Fibroblast of lung (primary cell): ENCODE data around the gene TAF3. TPM values are rescaled to one million over a fixed set of nuclear protein-coding genes. Genes with fewer than 3 reads are reported as not detected.

Experiments used
- DNase-seq, 2 donors: peaks; one replicate each; pipeline versions ENCODE4 v3.0.0 to v3.0.0-alpha.2; 2010; ENCODE audit warnings: low read depth in 2 of 2
- H2AFZ ChIP-seq: 2 replicates; pipeline ENCODE4 v1.5.1; 2012; ENCODE audit warnings: low read length, control low read depth, inconsistent platforms
- H3K27ac ChIP-seq: 2 replicates; pipeline ENCODE4 v1.5.1; 2011; ENCODE audit warnings: low read length, control low read depth; ENCODE audit not compliant: insufficient read depth
- H3K27me3 ChIP-seq: 2 replicates; pipeline ENCODE4 v1.5.1; 2011; ENCODE audit warnings: mild to moderate bottlenecking, low read length; ENCODE audit not compliant: control insufficient read depth, insufficient read depth
- H3K36me3 ChIP-seq: 2 replicates; pipeline ENCODE4 v1.5.1; 2011; ENCODE audit warnings: low read length; ENCODE audit not compliant: control insufficient read depth, insufficient read depth
- H3K4me1 ChIP-seq: 2 replicates; pipeline ENCODE4 v1.5.1; 2011; ENCODE audit warnings: low read length; ENCODE audit not compliant: control insufficient read depth, insufficient read depth; ENCODE audit errors: extremely low read depth
- H3K4me2 ChIP-seq: 2 replicates; pipeline ENCODE4 v1.5.1; 2011; ENCODE audit warnings: low read length, control low read depth; ENCODE audit not compliant: insufficient read depth; ENCODE audit errors: extremely low read depth
- H3K4me3 ChIP-seq, 4 experiments: fragments of 200-600 bp in 1 of 4; sonication (generic) in 1 of 4; replicated peaks in 1 of 4; 2 replicates each; pipeline ENCODE4 v1.5.1; 2011 to 2016; ENCODE audit warnings: low read length in 4 of 4, low read depth in 3 of 4, mild to moderate bottlenecking in 3 of 4, control low read depth in 2 of 4, inconsistent platforms in 1 of 4, mixed read lengths in 1 of 4; ENCODE audit not compliant: insufficient read depth in 1 of 4; ENCODE audit errors: control extremely low read depth in 1 of 4
- H3K79me2 ChIP-seq: 2 replicates; pipeline ENCODE4 v1.5.1; 2012; ENCODE audit warnings: mild to moderate bottlenecking, low read length, inconsistent platforms; ENCODE audit not compliant: control insufficient read depth, insufficient read depth
- H3K9ac ChIP-seq: 2 replicates; pipeline ENCODE4 v1.5.1; 2011; ENCODE audit warnings: mild to moderate bottlenecking, low read length, control low read depth; ENCODE audit not compliant: insufficient read depth
- H3K9me3 ChIP-seq: 2 replicates; pipeline ENCODE4 v1.5.1; 2012; ENCODE audit warnings: low read depth, low read length; ENCODE audit not compliant: control insufficient read depth, insufficient read depth
- H4K20me1 ChIP-seq: 2 replicates; pipeline ENCODE4 v1.5.1; 2011; ENCODE audit warnings: low read length; ENCODE audit not compliant: control insufficient read depth, insufficient read depth; ENCODE audit errors: extremely low read depth
- CTCF ChIP-seq, 2 donors: IDR thresholded peaks in 1 of 2; conservative IDR thresholded peaks in 1 of 2; 1 replicate in 1 of 2; 2 replicates in 1 of 2; pipeline ENCODE4 v1.5.1; 2011 to 2012; ENCODE audit warnings: low read length in 2 of 2, control low read depth in 1 of 2, inconsistent platforms in 1 of 2, low read depth in 1 of 2, mild to moderate bottlenecking in 1 of 2
- EZH2 ChIP-seq: IDR thresholded peaks from 2 replicates; pipeline ENCODE4 v1.5.1; 2012; ENCODE audit warnings: low read length, control low read depth, mild to moderate bottlenecking; ENCODE audit errors: missing control alignments
- polyA plus RNA-seq, 2 donors: library from polyadenylated mRNA; depleted of rRNA in 1 of 2; stranded (reverse) in 1 of 2; unstranded in 1 of 2; fragments of >200 nt; gene quantifications; 2 replicates each; pipeline ENCODE4 v1.2.1, GENCODE V29; 2011 to 2012; ENCODE audit warnings: missing spikeins in 1 of 2
- total RNA-seq: library from RNA; depleted of rRNA; stranded (reverse); fragments of >200 nt; gene quantifications from 2 replicates; pipeline ENCODE4 v1.2.1, GENCODE V29; 2014

TAF3 gene
- total and polyA plus RNA-seq, 2 donors (not counting 1 experiment from before 2014, with no cell fraction given): 2.1 to 4.0 TPM

DNA sequence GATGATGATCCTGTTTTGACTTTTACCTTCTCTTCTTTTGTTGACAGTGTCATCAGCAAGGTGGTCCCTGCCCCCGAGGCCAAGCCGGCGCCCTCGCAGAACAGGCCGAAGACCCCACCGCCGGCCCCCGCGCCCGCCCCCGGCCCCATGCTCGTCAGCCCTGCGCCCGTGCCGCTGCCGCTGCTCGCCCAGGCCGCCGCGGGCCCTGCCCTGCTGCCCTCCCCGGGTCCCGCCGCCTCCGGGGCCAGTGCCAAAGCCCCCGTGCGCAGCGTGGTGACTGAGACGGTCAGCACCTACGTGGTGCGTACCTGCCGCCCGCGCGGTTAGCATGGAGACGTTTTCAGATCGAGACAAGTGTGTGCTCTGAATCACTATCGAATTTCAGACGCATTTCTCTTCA is 190.7 kb downstream of the TAF3 start:
- Histone ChIP-seq H3K4me3 (no peak overlapping the region), H3K79me2 (no peaks in the 10 kb centered on the region), H3K4me2 (no peak overlapping the region), H3K9ac (no peak overlapping the region), H3K36me3 (no peaks in the 10 kb centered on the region), H3K27ac (no peak overlapping the region), H3K27me3 (no peaks in the 10 kb centered on the region), H3K9me3 (no peaks in the 10 kb centered on the region), H4K20me1 (no peaks in the 10 kb centered on the region), H2AFZ (no peak overlapping the region), H3K4me1 (no peaks in the 10 kb centered on the region)
- TF ChIP-seq CTCF (conservative IDR thresholded peaks at IDR 0.05 in 1 of 2, IDR thresholded peaks at IDR 0.05 in 1 of 2; ENCODE audit: low read depth in 1 of 2, low read length in 2 of 2) (no peak), EZH2 (no peak)
- DNase-seq: no peak

- no peaks in the 10 kb centered on the region for H3K4me1 ChIP-seq
- no peaks in the 10 kb centered on the region for H3K27me3 ChIP-seq
- H3K9ac ChIP-seq: no peak overlapping the region
- H3K27ac ChIP-seq: no peak overlapping the region
- H2AFZ ChIP-seq: no peak overlapping the region
- TF ChIP-seq CTCF (conservative IDR thresholded peaks at IDR 0.05 in 1 of 2, IDR thresholded peaks at IDR 0.05 in 1 of 2; ENCODE audit: low read depth in 1 of 2, low read length in 2 of 2) (no peak), EZH2 (no peak)
- H3K4me3 ChIP-seq: no peak overlapping the region
- no peaks in the 10 kb centered on the region for H3K9me3 ChIP-seq
- DNase-seq: no peak
- H3K79me2 ChIP-seq: no peaks in the 10 kb centered on the region
- H3K4me2 ChIP-seq: no peak overlapping the region
- H3K36me3 ChIP-seq: no peaks in the 10 kb centered on the region
- no peaks in the 10 kb centered on the region for H4K20me1 ChIP-seq
These were observed 194.7 kb downstream of the TAF3 start for GRCh38 chr10:8013006-8013405.

- no peaks in the 10 kb centered on the region for H4K20me1 ChIP-seq
- no peaks in the 10 kb centered on the region for H3K4me1 ChIP-seq
- no peak overlapping the region for H2AFZ ChIP-seq
- H3K4me2 ChIP-seq: no peak overlapping the region
- TF ChIP-seq EZH2: no peak
- no peak for TF ChIP-seq CTCF (conservative IDR thresholded peaks at IDR 0.05 in 1 of 2, IDR thresholded peaks at IDR 0.05 in 1 of 2; ENCODE audit: low read depth in 1 of 2, low read length in 2 of 2)
- H3K4me3 ChIP-seq: no peak overlapping the region
- no peaks in the 10 kb centered on the region for H3K36me3 ChIP-seq
- DNase-seq: no peak
- no peaks in the 10 kb centered on the region for H3K9me3 ChIP-seq
- H3K27me3 ChIP-seq: no peaks in the 10 kb centered on the region
- H3K27ac ChIP-seq: no peak overlapping the region
- H3K9ac ChIP-seq: no peak overlapping the region
- H3K79me2 ChIP-seq: no peaks in the 10 kb centered on the region
These were observed 195.3 kb downstream of the TAF3 start for GRCh38 chr10:8013619-8014018.
